GM12878 (cell line): Measurements from ENCODE around the gene HERPUD1. TPM values are rescaled to one million over a fixed set of nuclear protein-coding genes. Genes with fewer than 3 reads are reported as not detected.
A peak's percentile ranks its signal among the peaks of the same experiment; 100 is the strongest.

Source experiments
- ATAC-seq: fragments of 200-7000 bp; cut with Tn5 transposase; 3 replicates; pipeline ENCODE4 v1.9.1; 2020; ENCODE audit warnings: mild to moderate bottlenecking, moderate library complexity
- BruUV-seq: library from RNA; stranded (reverse); fragments of 400-500 nt; replicated peaks from 2 replicates; lab custom pipeline; 2021; lab: Mats Ljungman, UMichigan
- CTCF ChIA-PET: fragments of 300-600 bp; sonication (Branson Sonifier 250); formaldehyde crosslinking; extraction: SDS; loops from one replicate; lab custom pipeline; 2021; ENCODE audit warnings: inconsistent platforms; lab: Yijun Ruan, JAX
- POLR2A ChIA-PET: fragments of 350-600 bp; formaldehyde crosslinking; extraction: SDS; loops from one replicate; lab custom pipeline; 2021; ENCODE audit warnings: inconsistent platforms; lab: Charles Lee
- RAD21 ChIA-PET: fragments of 300-600 bp; sonication (Branson Sonifier 250); formaldehyde crosslinking; loops from one replicate; lab custom pipeline; 2023; ENCODE audit warnings: antibody characterized with exemption; ENCODE audit not compliant: unreplicated experiment; lab: Charles Lee
- SMC1A ChIA-PET: fragments of 300-600 bp; sonication (Branson Sonifier 250); formaldehyde crosslinking; loops from one replicate; lab custom pipeline; 2023; ENCODE audit not compliant: unreplicated experiment, uncharacterized antibody; lab: Charles Lee
- DNase-seq: peaks from one replicate; pipeline ENCODE4 v3.0.0-alpha.2; 2011; ENCODE audit warnings: low read depth, low spot score
- FAIRE-seq: peaks from 3 replicates; lab custom pipeline; 2011; peaks lifted over from hg19 to GRCh38; lab: Jason Lieb, UNC
- H2AFZ ChIP-seq: 2 replicates; pipeline ENCODE4 v1.6.0; 2011; ENCODE audit warnings: low read depth, low read length, control low read depth; ENCODE audit not compliant: control insufficient read depth
- H3K27ac ChIP-seq: 2 replicates; pipeline ENCODE4 v1.5.1; 2011; ENCODE audit warnings: control low read depth; ENCODE audit not compliant: control insufficient read depth, insufficient read depth
- H3K27me3 ChIP-seq, 2 experiments: replicated peaks in 1 of 2; 2 replicates each; pipeline versions ENCODE4 v1.6.0 to v1.6.1; 2011; ENCODE audit warnings: low read length in 1 of 2; ENCODE audit not compliant: control insufficient read depth in 2 of 2, insufficient read depth in 2 of 2
- H3K36me3 ChIP-seq, 2 experiments: 2 replicates each; pipeline ENCODE4 v1.5.1; 2011; ENCODE audit warnings: low read length in 1 of 2; ENCODE audit not compliant: control insufficient read depth in 2 of 2, insufficient read depth in 2 of 2
- H3K4me1 ChIP-seq: 2 replicates; pipeline ENCODE4 v1.6.1; 2011; ENCODE audit warnings: mild to moderate bottlenecking, low read length, moderate library complexity, mixed read lengths; ENCODE audit not compliant: control insufficient read depth, insufficient read depth
- H3K4me2 ChIP-seq: 2 replicates; pipeline ENCODE4 v1.6.0; 2011; ENCODE audit warnings: control low read depth; ENCODE audit not compliant: control insufficient read depth, insufficient read depth
- H3K4me3 ChIP-seq: fragments of 200-600 bp; sonication (generic); 2 replicates; pipeline ENCODE4 v1.5.1; 2016
- H3K79me2 ChIP-seq: 2 replicates; pipeline ENCODE4 v1.6.0; 2011; ENCODE audit warnings: low read length; ENCODE audit not compliant: control insufficient read depth, insufficient read depth
- H3K9ac ChIP-seq: 2 replicates; pipeline ENCODE4 v1.8.0; 2011; ENCODE audit warnings: low read length, control low read depth, mixed read lengths; ENCODE audit not compliant: control insufficient read depth, insufficient read depth
- H3K9me3 ChIP-seq: replicated peaks from 3 replicates; pipeline ENCODE4 v1.5.1; 2011; ENCODE audit warnings: mild to moderate bottlenecking, low read length; ENCODE audit not compliant: control insufficient read depth, insufficient read depth
- H4K20me1 ChIP-seq: 2 replicates; pipeline ENCODE4 v1.6.0; 2011; ENCODE audit not compliant: control insufficient read depth, insufficient read depth
- JUNB ChIP-seq: IDR thresholded peaks from 2 replicates; pipeline ENCODE4 v1.6.1; 2016; ENCODE audit warnings: antibody characterized with exemption, mild to moderate bottlenecking
- MLLT1 ChIP-seq: fragments of 450-650 bp; IDR thresholded peaks from 2 replicates; pipeline ENCODE4 v1.6.1; 2016; ENCODE audit warnings: mild to moderate bottlenecking
- WGBS: methylation state at CpG from one replicate; pipeline ENCODE4 v1.1.6; 2016; ENCODE audit warnings: low lambda C conversion rate; ENCODE audit not compliant: insufficient replicate concordance, insufficient coverage; ENCODE audit errors: missing lambda C conversion rate; 5-methylcytosine and 5-hydroxymethylcytosine counted together
- in situ Hi-C: fragments of 300-500 bp; cut with MboI; formaldehyde crosslinking; loops from 9 replicates; pipeline ENCODE4 v1.14.3; 2018; ENCODE audit warnings: mixed read lengths
- intact Hi-C: fragments of 100-400 bp; cut with micrococcal nuclease; formaldehyde crosslinking; loops from one replicate; pipeline ENCODE4 v1.14.2; 2022; ENCODE audit not compliant: unreplicated experiment
- polyA plus RNA-seq, 11 experiments: library from polyadenylated mRNA; depleted of rRNA in 4 of 11; unstranded in 6 of 11; stranded (reverse) in 5 of 11; fragments of >200 nt; fragmentation: Nextera tagmentation in 4 of 11; fragmentation: Illumina TruSeq in 1 of 11; extraction: Ambion mirVana in 4 of 11; extraction: Trizol in 1 of 11; gene quantifications; 1 replicate in 1 of 11; 2 replicates in 10 of 11; pipeline versions ENCODE4 v1.2.1 to v1.2.3, GENCODE V29; 2011 to 2016; ENCODE audit warnings: inconsistent platforms in 2 of 11, missing spikeins in 2 of 11, low read depth in 1 of 11
- total RNA-seq, 4 experiments: library from RNA; depleted of rRNA in 3 of 4; stranded (reverse); fragments of >200 nt in 3 of 4; fragmentation: Illumina TruSeq in 1 of 4; extraction: Trizol in 1 of 4; gene quantifications; 2 replicates each; pipeline versions ENCODE4 v1.2.1 to v1.2.3, GENCODE V29; 2013 to 2021

The HERPUD1 gene
- total and polyA plus RNA-seq, 10 of the 15 experiments (the other 5 are each of a cell fraction or from before 2014, with no cell fraction given), result 32.6 to 212 (median 122) TPM

DNA sequence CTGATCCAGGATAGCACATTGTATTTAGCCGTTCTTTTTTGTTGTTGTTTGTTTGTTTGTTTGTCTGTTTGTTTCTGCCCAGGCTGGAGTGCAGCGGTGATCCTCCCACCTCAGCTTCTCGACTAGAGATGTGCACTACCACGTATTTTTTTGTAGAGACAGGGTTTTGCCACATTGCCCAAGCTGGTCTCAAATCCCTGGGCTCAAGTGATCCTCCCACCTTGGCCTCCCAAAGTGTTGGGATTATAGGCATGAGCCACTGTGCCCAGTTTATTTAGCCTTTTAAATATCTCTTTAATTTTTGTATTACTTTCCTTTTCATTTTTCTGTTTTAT is 48.2 kb downstream of the HERPUD1 start:
- intact Hi-C loops, result no loop called here
- ChIA-PET CTCF (interaction anchor here (1.0 to 19.4 kb wide), 9 partner anchors 13 to 73 kb away, joined by 3 to 420 read pairs (median 11); partner anchors contain the start of gene CETP), RAD21 (interaction anchor here (1.1 to 22.4 kb wide), 7 partner anchors 9 to 65 kb away, joined by 3 to 473 read pairs (median 24); partner anchors contain the start of genes CETP and NLRC5), POLR2A (interaction anchor here (1.0 to 15.9 kb wide), 8 partner anchors 9 to 60 kb away, joined by 3 to 343 read pairs (median 15); partner anchors contain the start of gene NLRC5), SMC1A (interaction anchor here (0.8 to 31.6 kb wide), 11 partner anchors 9 to 112 kb away, joined by 3 to 604 read pairs (median 12); partner anchors contain the start of genes CETP and NLRC5)
- no peak for FAIRE-seq
- Histone ChIP-seq H4K20me1 (no peaks in the 10 kb centered on the region), H3K4me1 (peaks cover 39% of the 10 kb centered on the region), H3K9ac (no peak overlapping the region), H3K36me3 (no peaks in the 10 kb centered on the region), H3K4me2 (no peak overlapping the region), H2AFZ (no peak overlapping the region), H3K9me3 (no peaks in the 10 kb centered on the region), H3K4me3 (no peak overlapping the region), H3K27me3 (no peaks in the 10 kb centered on the region), H3K27ac (no peak overlapping the region), H3K79me2 (peaks cover 3% of the 10 kb centered on the region; the same call in 1 of the 2 replicates)
- TF ChIP-seq MLLT1 (peak; percentile 93), JUNB (no peak)
- ATAC-seq, result no peak
- 100% methylated on average over 4 of the region's 4 CpGs for WGBS
- no TSS peak for BruUV-seq
- in situ Hi-C loops, result no loop called here
- DNase-seq, result no peak
